Trophoblast cell (in vitro differentiated cells and primary cell): ENCODE measurements around the gene MMP28.

ENCODE experiments used
- DNase-seq, 2 donors: peaks; one replicate each; pipeline ENCODE4 v3.0.0-alpha.2; 2016
- H2AFZ ChIP-seq: 2 replicates; pipeline ENCODE4 v1.6.1; 2013; ENCODE audit warnings: low read length, moderate library complexity, mild to moderate bottlenecking; ENCODE audit not compliant: insufficient read depth, poor library complexity
- H2AK5ac ChIP-seq: 2 replicates; pipeline ENCODE4 v1.6.1; 2013; ENCODE audit warnings: mild to moderate bottlenecking, low read length
- H2BK120ac ChIP-seq: 2 replicates; pipeline ENCODE4 v1.6.1; 2013; ENCODE audit warnings: low read length, mild to moderate bottlenecking, moderate library complexity; ENCODE audit not compliant: insufficient read depth, poor library complexity
- H2BK12ac ChIP-seq: 2 replicates; pipeline ENCODE4 v1.6.1; 2013; ENCODE audit warnings: mild to moderate bottlenecking, low read length, moderate library complexity
- H2BK5ac ChIP-seq: 2 replicates; pipeline ENCODE4 v1.6.1; 2013; ENCODE audit warnings: low read length, low read depth, moderate library complexity, mild to moderate bottlenecking; ENCODE audit not compliant: poor library complexity
- H3K14ac ChIP-seq: 2 replicates; pipeline ENCODE4 v1.6.1; 2013; ENCODE audit warnings: mild to moderate bottlenecking, low read length
- H3K18ac ChIP-seq: 2 replicates; pipeline ENCODE4 v1.6.1; 2013; ENCODE audit warnings: mild to moderate bottlenecking, low read length
- H3K23ac ChIP-seq: 2 replicates; pipeline ENCODE4 v1.6.1; 2013; ENCODE audit warnings: low read length
- H3K27ac ChIP-seq: 2 replicates; pipeline ENCODE4 v1.5.1; 2013; ENCODE audit warnings: low read depth, mild to moderate bottlenecking, inconsistent platforms, low read length, moderate library complexity
- H3K27me3 ChIP-seq: 2 replicates; pipeline ENCODE4 v1.6.1; 2013; ENCODE audit warnings: inconsistent platforms, mild to moderate bottlenecking, low read length, moderate library complexity; ENCODE audit not compliant: insufficient read depth
- H3K36me3 ChIP-seq, 2 experiments: 1 replicate in 1 of 2; 2 replicates in 1 of 2; pipeline ENCODE4 v1.6.1; 2013; ENCODE audit warnings: low read length in 2 of 2, mild to moderate bottlenecking in 2 of 2, moderate library complexity in 1 of 2; ENCODE audit not compliant: insufficient read depth in 2 of 2, control insufficient read depth in 1 of 2
- H3K4ac ChIP-seq: 2 replicates; pipeline ENCODE4 v1.6.1; 2013; ENCODE audit warnings: low read depth, mild to moderate bottlenecking, low read length, moderate library complexity
- H3K4me1 ChIP-seq, 2 experiments: 1 replicate in 1 of 2; 2 replicates in 1 of 2; pipeline ENCODE4 v1.6.1; 2013; ENCODE audit warnings: low read length in 2 of 2, mild to moderate bottlenecking in 2 of 2, moderate library complexity in 1 of 2; ENCODE audit not compliant: insufficient read depth in 2 of 2, control insufficient read depth in 1 of 2
- H3K4me2 ChIP-seq: 2 replicates; pipeline ENCODE4 v1.6.1; 2013; ENCODE audit warnings: inconsistent platforms, mild to moderate bottlenecking, low read length, moderate library complexity
- H3K4me3 ChIP-seq: 2 replicates; pipeline ENCODE4 v1.5.1; 2013; ENCODE audit warnings: mild to moderate bottlenecking, low read depth, low read length, inconsistent platforms
- H3K79me1 ChIP-seq: one replicate; pipeline ENCODE4 v1.6.1; 2013; ENCODE audit warnings: low read length
- H3K79me2 ChIP-seq: 2 replicates; pipeline ENCODE4 v1.6.1; 2013; ENCODE audit warnings: low read length, mild to moderate bottlenecking; ENCODE audit not compliant: control insufficient read depth, insufficient read depth, poor library complexity
- H3K9ac ChIP-seq: 2 replicates; pipeline ENCODE4 v1.6.1; 2013; ENCODE audit warnings: mild to moderate bottlenecking, low read length
- H3K9me3 ChIP-seq: 2 replicates; pipeline ENCODE4 v1.6.1; 2013; ENCODE audit warnings: low read depth, mild to moderate bottlenecking, control low read depth, inconsistent platforms, low read length; ENCODE audit not compliant: insufficient read depth
- H4K12ac ChIP-seq: 2 replicates; pipeline ENCODE4 v1.6.1; 2013; ENCODE audit warnings: low read depth, mild to moderate bottlenecking, low read length, moderate library complexity
- H4K8ac ChIP-seq: 2 replicates; pipeline ENCODE4 v1.6.1; 2013; ENCODE audit warnings: low read depth, mild to moderate bottlenecking, low read length, moderate library complexity
- H4K91ac ChIP-seq: one replicate; pipeline ENCODE4 v1.6.1; 2013; ENCODE audit warnings: low read depth, mild to moderate bottlenecking, low read length, moderate library complexity
- whole genome bisulfite sequencing: extraction: QIAGEN DNeasy Blood & Tissue Kit; methylation state at CpG from one replicate; pipeline ENCODE4 v1.1.7; 2013; ENCODE audit warnings: missing lambda C conversion rate; ENCODE audit not compliant: insufficient read length, insufficient coverage; ENCODE audit errors: extremely low coverage; 5-methylcytosine and 5-hydroxymethylcytosine counted together

MMP28 gene

DNA sequence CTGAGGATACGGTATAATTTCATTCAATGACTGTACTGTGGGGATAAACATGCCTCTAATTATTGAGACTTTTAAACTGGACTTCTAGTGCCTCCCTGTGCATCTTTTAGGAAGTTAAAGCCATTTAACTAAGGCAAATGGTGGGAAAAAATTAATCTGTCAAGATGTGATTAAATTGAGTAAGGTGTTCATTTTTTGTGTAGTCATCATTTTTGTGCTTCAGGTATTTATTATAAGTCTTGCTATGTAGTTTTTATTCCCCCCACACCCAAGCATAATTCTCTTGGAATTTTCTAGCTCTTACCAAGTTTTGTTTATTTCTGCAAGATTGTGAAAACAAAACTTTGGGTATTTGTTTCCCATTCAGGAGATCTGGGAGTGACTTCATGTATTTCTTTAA, 24.0 kb upstream of the MMP28 start:
- no peaks in the 10 kb centered on the region for H3K27me3 ChIP-seq
- no peak overlapping the region for H4K91ac ChIP-seq
- no peak overlapping the region for H3K14ac ChIP-seq
- no peaks in the 10 kb centered on the region for H3K4me1 ChIP-seq
- H4K8ac ChIP-seq: no peak overlapping the region
- H3K36me3 ChIP-seq: peaks cover 11 to 26% of the 10 kb centered on the region in 2 experiments
- H3K27ac ChIP-seq: no peak overlapping the region
- H2AFZ ChIP-seq: no peak overlapping the region
- no CpG with 5 or more reads among the region's 1 CpG for WGBS
- H3K79me2 ChIP-seq: peaks cover 2% of the 10 kb centered on the region
- no peak overlapping the region for H3K4me3 ChIP-seq
- H3K23ac ChIP-seq: no peak overlapping the region
- no peak overlapping the region for H2BK5ac ChIP-seq
- H4K12ac ChIP-seq: no peak overlapping the region
- H2BK12ac ChIP-seq: no peak overlapping the region
- H3K4me2 ChIP-seq: no peak overlapping the region
- no peaks in the 10 kb centered on the region for H3K79me1 ChIP-seq
- H3K9me3 ChIP-seq: no peaks in the 10 kb centered on the region
- H2AK5ac ChIP-seq: no peak overlapping the region
- H3K9ac ChIP-seq: no peak overlapping the region
- no peak overlapping the region for H2BK120ac ChIP-seq
- DNase-seq: no peak
- H3K18ac ChIP-seq: no peak overlapping the region
- no peak overlapping the region for H3K4ac ChIP-seq

DNA sequence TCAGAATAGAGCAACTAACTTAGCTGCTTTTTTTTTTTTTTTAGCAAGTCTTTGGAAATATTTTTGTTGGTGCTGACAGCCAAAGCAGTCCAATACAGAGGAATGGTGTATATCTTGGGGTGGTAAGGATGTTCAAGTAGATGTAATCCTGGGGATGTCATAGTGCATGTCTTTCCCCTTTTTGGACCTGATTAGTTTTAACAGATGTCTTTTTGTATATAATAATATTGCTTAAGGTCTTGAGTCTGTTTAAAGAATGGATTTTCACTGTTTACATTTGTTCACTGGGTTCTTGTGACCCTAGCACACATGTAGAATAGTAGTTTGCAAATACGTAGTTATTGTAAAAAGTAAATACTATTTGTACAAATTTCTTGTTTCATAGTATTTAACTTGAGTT, 21.8 kb upstream of the MMP28 start:
- Histone ChIP-seq H2BK5ac (no peak overlapping the region), H3K9ac (no peak overlapping the region)

DNA sequence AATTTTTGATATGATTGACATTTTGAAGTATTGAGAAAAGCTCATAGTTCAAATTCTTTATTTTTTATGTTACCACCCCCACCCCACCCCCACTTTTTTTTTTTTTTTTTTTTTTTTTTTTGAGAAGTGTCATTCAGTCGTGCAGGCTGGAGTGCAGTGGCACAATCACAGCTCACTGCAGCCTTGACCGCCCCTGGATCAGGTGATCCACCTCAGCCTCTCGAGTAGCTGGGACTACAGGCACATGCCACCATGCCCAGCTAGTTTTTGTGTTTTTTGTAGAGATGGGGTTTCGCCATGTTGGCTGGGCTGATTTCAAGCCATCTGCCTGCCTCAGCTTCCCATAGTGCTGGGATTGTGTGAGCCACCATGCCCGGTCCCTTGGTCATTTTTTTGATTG, 21.3 kb upstream of the MMP28 start:
- H3K36me3 ChIP-seq: peaks cover 8 to 19% of the 10 kb centered on the region in 2 experiments
- H3K18ac ChIP-seq: no peak overlapping the region
- no peaks in the 10 kb centered on the region for H3K4me1 ChIP-seq
- H3K23ac ChIP-seq: no peak overlapping the region
- no peak for DNase-seq
- no peak overlapping the region for H4K8ac ChIP-seq
- H3K27me3 ChIP-seq: no peaks in the 10 kb centered on the region
- no peak overlapping the region for H3K4me3 ChIP-seq
- H3K79me1 ChIP-seq: no peaks in the 10 kb centered on the region
- no peak overlapping the region for H4K91ac ChIP-seq
- no peak overlapping the region for H2BK5ac ChIP-seq
- peak overlapping the region; percentile 24 for H3K4ac ChIP-seq
- H3K4me2 ChIP-seq: no peak overlapping the region
- no peaks in the 10 kb centered on the region for H3K9me3 ChIP-seq
- H4K12ac ChIP-seq: no peak overlapping the region
- no peak overlapping the region for H3K27ac ChIP-seq
- H2AFZ ChIP-seq: no peak overlapping the region
- no peak overlapping the region for H2BK120ac ChIP-seq
- H2BK12ac ChIP-seq: no peak overlapping the region
- no peak overlapping the region for H3K9ac ChIP-seq
- no CpG with 5 or more reads among the region's 5 CpGs for WGBS
- H2AK5ac ChIP-seq: no peak overlapping the region
- H3K79me2 ChIP-seq: peaks cover 11% of the 10 kb centered on the region
- no peak overlapping the region for H3K14ac ChIP-seq

More for the DNA sequence above, 21.8 kb upstream of the MMP28 start:
- H3K14ac ChIP-seq: no peak overlapping the region
- no peaks in the 10 kb centered on the region for H3K27me3 ChIP-seq
- H3K36me3 ChIP-seq: peaks cover 11 to 19% of the 10 kb centered on the region in 2 experiments
- peaks cover 8% of the 10 kb centered on the region for H3K79me2 ChIP-seq
- no peaks in the 10 kb centered on the region for H3K79me1 ChIP-seq
- H3K4me3 ChIP-seq: no peak overlapping the region
- no peak overlapping the region for H3K27ac ChIP-seq
- H3K18ac ChIP-seq: no peak overlapping the region
- no peak overlapping the region for H4K12ac ChIP-seq
- H3K23ac ChIP-seq: no peak overlapping the region
- no peak overlapping the region for H3K4me2 ChIP-seq
- no peak overlapping the region for H3K4ac ChIP-seq
- no peak for DNase-seq
- H3K4me1 ChIP-seq: no peaks in the 10 kb centered on the region
- no peak overlapping the region for H4K91ac ChIP-seq
- H3K9me3 ChIP-seq: no peaks in the 10 kb centered on the region
- no peak overlapping the region for H2AFZ ChIP-seq
- WGBS: no CpG with 5 or more reads among the region's 1 CpG
- no peak overlapping the region for H2BK12ac ChIP-seq
- H4K8ac ChIP-seq: no peak overlapping the region
- H2BK120ac ChIP-seq: no peak overlapping the region
- H2AK5ac ChIP-seq: no peak overlapping the region

DNA sequence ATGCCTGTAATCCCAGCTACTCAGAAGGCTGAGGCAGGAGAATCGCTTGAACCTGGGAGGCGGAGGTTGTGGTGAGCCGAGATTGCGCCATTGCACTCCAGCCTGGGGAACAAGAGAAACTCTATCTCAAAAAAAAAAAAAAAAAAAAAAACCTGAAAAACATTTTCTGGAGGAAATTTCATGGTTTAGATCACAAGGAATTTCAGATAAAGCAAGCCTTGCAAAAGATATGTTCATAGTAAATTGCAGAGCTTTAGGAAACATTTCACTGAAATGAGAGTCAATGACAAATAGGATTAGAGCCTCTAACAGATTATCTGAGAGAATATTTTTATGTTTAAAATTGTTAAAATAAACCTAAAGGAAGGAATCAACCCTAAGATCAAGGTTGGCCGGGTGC, 17.0 kb upstream of the MMP28 start:
- no peak overlapping the region for H4K12ac ChIP-seq
- no CpG with 5 or more reads among the region's 5 CpGs for WGBS
- no peak overlapping the region for H3K27ac ChIP-seq
- no peak overlapping the region for H3K18ac ChIP-seq
- H2AFZ ChIP-seq: no peak overlapping the region
- H3K14ac ChIP-seq: no peak overlapping the region
- H3K23ac ChIP-seq: no peak overlapping the region
- H3K4me1 ChIP-seq: peaks cover 3 to 5% of the 10 kb centered on the region in 2 experiments
- peaks cover 3 to 8% of the 10 kb centered on the region in 2 experiments for H3K36me3 ChIP-seq
- no peak overlapping the region for H2BK120ac ChIP-seq
- peak overlapping the region; percentile 85 for H3K4ac ChIP-seq
- no peak overlapping the region for H4K8ac ChIP-seq
- H4K91ac ChIP-seq: no peak overlapping the region
- peaks cover 8% of the 10 kb centered on the region for H3K79me1 ChIP-seq
- no peak overlapping the region for H2BK12ac ChIP-seq
- H3K9ac ChIP-seq: no peak overlapping the region
- no peaks in the 10 kb centered on the region for H3K9me3 ChIP-seq
- no peak overlapping the region for H2BK5ac ChIP-seq
- H3K4me2 ChIP-seq: no peak overlapping the region
- no peak overlapping the region for H2AK5ac ChIP-seq
- no peaks in the 10 kb centered on the region for H3K27me3 ChIP-seq
- no peak overlapping the region for H3K4me3 ChIP-seq
- peaks cover 19% of the 10 kb centered on the region for H3K79me2 ChIP-seq
- DNase-seq: peak in 1 of 2 donors; percentile 59
